Measurements from ENCODE around the gene SLC8A2.

DNA sequence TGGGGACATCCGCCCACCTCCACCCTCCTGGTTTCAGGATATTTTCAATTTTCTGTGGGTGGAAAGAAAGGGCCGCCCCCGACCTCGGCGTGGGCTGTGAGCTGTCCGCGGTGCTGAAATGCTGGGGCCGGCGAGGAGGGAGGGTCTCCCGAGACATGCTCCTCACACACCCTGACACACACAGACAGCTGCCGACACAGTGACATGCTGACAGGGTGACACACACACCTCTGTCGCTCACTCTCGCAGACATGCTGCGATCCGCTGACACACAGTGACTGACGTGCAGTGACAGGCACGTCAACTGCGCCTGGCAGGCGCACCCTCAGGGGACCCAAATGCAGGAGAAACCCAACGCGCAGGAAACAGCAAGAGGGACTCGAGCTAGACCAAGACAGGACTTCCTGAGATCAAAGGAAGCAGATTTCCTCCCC is 27.3 kb downstream of the SLC8A2 start:
- TF ChIP-seq BHLHE40 (IDR thresholded peaks at IDR 0.05; ENCODE audit: borderline replicate concordance), result no peak
- TF ChIP-seq FOXM1 (IDR thresholded peaks at IDR 0.05; ENCODE audit: borderline replicate concordance), result no peak
- TF ChIP-seq CTBP1 (IDR thresholded peaks at IDR 0.05; ENCODE audit: borderline replicate concordance), result no peak
- TF ChIP-seq LEF1 (IDR thresholded peaks at IDR 0.05; ENCODE audit: borderline replicate concordance), result no peak
- no peak for TF ChIP-seq FOXK2 (IDR thresholded peaks at IDR 0.05)
- TF ChIP-seq L3MBTL2 (conservative IDR thresholded peaks at IDR 0.05), result no peak
- no peak for TF ChIP-seq ARNT (IDR thresholded peaks at IDR 0.05)
- no peak for TF ChIP-seq FOXA1 (IDR thresholded peaks at IDR 0.05)
- TF ChIP-seq SUZ12 (IDR thresholded peaks at IDR 0.05), result no peak

All from HEK293T (cell line).